Karpas-422 (cell line): ENCODE measurements around the gene TTC34. TPM values are rescaled to one million over a fixed set of nuclear protein-coding genes. Genes with fewer than 3 reads are reported as not detected.
"Not testable (repeated sequence)": the region's sequence is repeated elsewhere in the genome, so short reads cannot be mapped to it uniquely, and the experiment has no call there.

Source experiments
- DNase-seq: peaks from one replicate; pipeline ENCODE4 v3.0.0-alpha.2; 2015
- H2AFZ ChIP-seq: fragments of 200-600 bp; sonication (generic); 2 replicates; pipeline ENCODE4 v1.6.1; 2014; ENCODE audit warnings: antibody characterized with exemption, low read length, mixed read lengths
- H3K27ac ChIP-seq: fragments of 200-600 bp; sonication (generic); 2 replicates; pipeline ENCODE4 v1.5.1; 2014; ENCODE audit warnings: mild to moderate bottlenecking, low read length, moderate library complexity
- H3K27me3 ChIP-seq: fragments of 200-600 bp; sonication (generic); 2 replicates; pipeline ENCODE4 v1.6.1; 2014; ENCODE audit warnings: low read length, mixed read lengths
- H3K36me3 ChIP-seq: fragments of 200-600 bp; sonication (generic); 2 replicates; pipeline ENCODE4 v1.6.1; 2014; ENCODE audit warnings: low read length, mixed read lengths; ENCODE audit not compliant: insufficient read depth
- H3K4me1 ChIP-seq: fragments of 200-600 bp; sonication (generic); 2 replicates; pipeline ENCODE4 v1.6.1; 2014; ENCODE audit warnings: mild to moderate bottlenecking, low read length, mixed read lengths
- H3K4me2 ChIP-seq: fragments of 200-600 bp; sonication (generic); 2 replicates; pipeline ENCODE4 v1.6.1; 2014; ENCODE audit warnings: low read length, low read depth, mild to moderate bottlenecking; ENCODE audit not compliant: poor library complexity, severe bottlenecking
- H3K4me3 ChIP-seq: fragments of 200-600 bp; sonication (generic); 2 replicates; pipeline ENCODE4 v1.5.1; 2014; ENCODE audit warnings: mild to moderate bottlenecking, antibody characterized with exemption, low read length, mixed read lengths
- H3K79me2 ChIP-seq: fragments of 200-600 bp; sonication (generic); 2 replicates; pipeline ENCODE4 v1.6.1; 2014; ENCODE audit warnings: mild to moderate bottlenecking, low read length, mixed read lengths
- H3K9ac ChIP-seq: fragments of 200-600 bp; sonication (generic); 2 replicates; pipeline ENCODE4 v1.6.0; 2014; ENCODE audit warnings: low read length
- H3K9me2 ChIP-seq: fragments of 200-600 bp; sonication (generic), shearing (Covaris generic); replicated peaks from 2 replicates; pipeline ENCODE4 v1.6.0; 2014; ENCODE audit warnings: mild to moderate bottlenecking, low read length, moderate library complexity; ENCODE audit not compliant: insufficient read depth
- H3K9me3 ChIP-seq: fragments of 300-700, 200-600 bp; sonication (generic); 2 replicates; pipeline ENCODE4 v1.6.1; 2014; ENCODE audit warnings: low read length, mixed read lengths
- H4K20me1 ChIP-seq: fragments of 200-600 bp; sonication (generic); 2 replicates; pipeline ENCODE4 v1.6.1; 2014; ENCODE audit warnings: mild to moderate bottlenecking, antibody characterized with exemption, low read length, low read depth; ENCODE audit not compliant: insufficient read depth
- total RNA-seq: library from RNA; depleted of rRNA; stranded (reverse); fragments of >200 nt; shearing (Covaris generic); gene quantifications from 2 replicates; pipeline ENCODE4 v1.2.3, GENCODE V29; 2014; ENCODE audit warnings: low replicate concordance

Gene TTC34
- total RNA-seq, 1 experiment from 2014 or later: 1.0 TPM

- not testable (repeated sequence) for H3K27me3 ChIP-seq, H3K4me2 ChIP-seq, H3K36me3 ChIP-seq, H3K27ac ChIP-seq, H3K4me3 ChIP-seq, DNase-seq, H3K9ac ChIP-seq, H4K20me1 ChIP-seq, H3K9me2 ChIP-seq, H3K79me2 ChIP-seq, H2AFZ ChIP-seq, H3K4me1 ChIP-seq, H3K9me3 ChIP-seq
Observed at GRCh38 chr1:2768052-2768451, 33.4 kb downstream of the TTC34 start.

- H3K27me3 ChIP-seq, H3K79me2 ChIP-seq, H4K20me1 ChIP-seq, H3K27ac ChIP-seq, H3K4me3 ChIP-seq, H3K9me3 ChIP-seq, H3K9me2 ChIP-seq, H3K4me1 ChIP-seq, H3K36me3 ChIP-seq, H3K9ac ChIP-seq, H2AFZ ChIP-seq, H3K4me2 ChIP-seq, DNase-seq: not testable (repeated sequence)
Observed at GRCh38 chr1:2759433-2759832, 42.1 kb downstream of the TTC34 start.

GRCh38 chr1:2757519-2757918 lies 44.0 kb downstream of the TTC34 start:
- H3K27ac ChIP-seq, DNase-seq, H3K79me2 ChIP-seq, H3K4me2 ChIP-seq, H4K20me1 ChIP-seq, H3K27me3 ChIP-seq, H2AFZ ChIP-seq, H3K4me1 ChIP-seq, H3K36me3 ChIP-seq, H3K9me2 ChIP-seq, H3K9ac ChIP-seq, H3K9me3 ChIP-seq, H3K4me3 ChIP-seq: not testable (repeated sequence)

GRCh38 chr1:2755426-2755825 lies 46.1 kb downstream of the TTC34 start:
- not testable (repeated sequence) for H3K79me2 ChIP-seq

GRCh38 chr1:2754597-2754996 lies 46.9 kb downstream of the TTC34 start:
- H3K27ac ChIP-seq, H3K4me2 ChIP-seq, H3K4me1 ChIP-seq, H3K79me2 ChIP-seq, H3K4me3 ChIP-seq, H3K36me3 ChIP-seq, H4K20me1 ChIP-seq, H2AFZ ChIP-seq, H3K9me2 ChIP-seq, H3K9ac ChIP-seq, H3K9me3 ChIP-seq, H3K27me3 ChIP-seq, DNase-seq: not testable (repeated sequence)

More at GRCh38 chr1:2755426-2755825, 46.1 kb downstream of the TTC34 start:
- not testable (repeated sequence) for H3K4me1 ChIP-seq, H3K4me3 ChIP-seq, H2AFZ ChIP-seq, DNase-seq, H3K36me3 ChIP-seq, H3K9me3 ChIP-seq, H3K27ac ChIP-seq, H4K20me1 ChIP-seq, H3K27me3 ChIP-seq, H3K9me2 ChIP-seq, H3K4me2 ChIP-seq, H3K9ac ChIP-seq

- H3K79me2 ChIP-seq, H2AFZ ChIP-seq, DNase-seq, H3K4me3 ChIP-seq, H3K9me2 ChIP-seq, H4K20me1 ChIP-seq, H3K4me2 ChIP-seq, H3K27me3 ChIP-seq, H3K27ac ChIP-seq, H3K9ac ChIP-seq, H3K36me3 ChIP-seq, H3K4me1 ChIP-seq, H3K9me3 ChIP-seq: not testable (repeated sequence)
Observed at GRCh38 chr1:2752503-2752902, 49.0 kb downstream of the TTC34 start.

GRCh38 chr1:2751866-2752265 lies 49.6 kb downstream of the TTC34 start:
- H3K9me2 ChIP-seq, H3K79me2 ChIP-seq, H3K4me1 ChIP-seq, H4K20me1 ChIP-seq, H3K4me2 ChIP-seq, H3K27me3 ChIP-seq, H3K4me3 ChIP-seq, H2AFZ ChIP-seq, H3K9ac ChIP-seq, H3K27ac ChIP-seq, DNase-seq, H3K36me3 ChIP-seq, H3K9me3 ChIP-seq: not testable (repeated sequence)

GRCh38 chr1:2750766-2751730 lies 50.4 kb downstream of the TTC34 start:
- H3K36me3 ChIP-seq, H3K27me3 ChIP-seq, DNase-seq, H3K4me1 ChIP-seq, H2AFZ ChIP-seq, H3K4me3 ChIP-seq, H3K79me2 ChIP-seq, H3K9me3 ChIP-seq, H3K9me2 ChIP-seq, H3K27ac ChIP-seq, H4K20me1 ChIP-seq, H3K9ac ChIP-seq, H3K4me2 ChIP-seq: not testable (repeated sequence)
